Measurements from ENCODE around the gene COL6A5.

- no peak for TF ChIP-seq GATA3 (IDR thresholded peaks at IDR 0.05; ENCODE audit: low read depth, low read length)
- no peak for TF ChIP-seq GATA2 (IDR thresholded peaks at IDR 0.05; ENCODE audit: low read depth, low read length)
These were observed 4.1 kb upstream of the COL6A5 start for GRCh38 chr3:130341388-130341787.
